ENCODE data around the gene MAD2L1BP. TPM values are rescaled to one million over a fixed set of nuclear protein-coding genes. Genes with fewer than 3 reads are reported as not detected.

MAD2L1BP gene
- total and polyA plus RNA-seq, 5 donors = 21.6 to 25.6 (median 24.5) TPM

DNA sequence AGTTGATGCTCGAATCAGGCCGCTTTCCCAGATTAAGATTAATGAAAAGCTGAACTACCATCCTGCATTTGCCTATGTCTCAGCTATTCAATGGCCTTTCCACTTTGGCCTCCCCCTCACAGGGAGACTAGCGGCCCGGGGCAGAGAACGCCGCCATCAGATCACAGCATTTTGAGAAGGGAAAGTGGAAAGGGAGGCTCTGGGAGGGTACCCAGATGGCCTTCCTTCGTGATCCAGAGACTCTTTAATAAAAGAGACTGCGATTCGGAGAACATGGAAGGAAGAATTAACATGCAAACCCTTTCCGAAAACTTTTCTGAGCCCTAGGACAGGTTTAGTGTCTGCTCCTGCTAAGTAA, 51.4 kb downstream of the MAD2L1BP start:
- ATAC-seq (no peak), DNase-seq (no peak)
- WGBS = 5% methylated on average over 10 of the region's 10 CpGs
- Histone ChIP-seq H3K27ac (ENCODE audit: low read length) (peak overlapping the region; percentile 84), H3K4me1 (ENCODE audit: control insufficient read depth, insufficient read depth, low read length) (peaks cover 17% of the 10 kb centered on the region), H3K4me3 (ENCODE audit: low read length) (peak overlapping the region; percentile 93), H3K27me3 (ENCODE audit: control insufficient read depth, insufficient read depth) (no peaks in the 10 kb centered on the region), H3K9me3 (ENCODE audit: control insufficient read depth, low read length) (no peaks in the 10 kb centered on the region)
- intact Hi-C loops (cut with DNase I) = no loop called here

DNA sequence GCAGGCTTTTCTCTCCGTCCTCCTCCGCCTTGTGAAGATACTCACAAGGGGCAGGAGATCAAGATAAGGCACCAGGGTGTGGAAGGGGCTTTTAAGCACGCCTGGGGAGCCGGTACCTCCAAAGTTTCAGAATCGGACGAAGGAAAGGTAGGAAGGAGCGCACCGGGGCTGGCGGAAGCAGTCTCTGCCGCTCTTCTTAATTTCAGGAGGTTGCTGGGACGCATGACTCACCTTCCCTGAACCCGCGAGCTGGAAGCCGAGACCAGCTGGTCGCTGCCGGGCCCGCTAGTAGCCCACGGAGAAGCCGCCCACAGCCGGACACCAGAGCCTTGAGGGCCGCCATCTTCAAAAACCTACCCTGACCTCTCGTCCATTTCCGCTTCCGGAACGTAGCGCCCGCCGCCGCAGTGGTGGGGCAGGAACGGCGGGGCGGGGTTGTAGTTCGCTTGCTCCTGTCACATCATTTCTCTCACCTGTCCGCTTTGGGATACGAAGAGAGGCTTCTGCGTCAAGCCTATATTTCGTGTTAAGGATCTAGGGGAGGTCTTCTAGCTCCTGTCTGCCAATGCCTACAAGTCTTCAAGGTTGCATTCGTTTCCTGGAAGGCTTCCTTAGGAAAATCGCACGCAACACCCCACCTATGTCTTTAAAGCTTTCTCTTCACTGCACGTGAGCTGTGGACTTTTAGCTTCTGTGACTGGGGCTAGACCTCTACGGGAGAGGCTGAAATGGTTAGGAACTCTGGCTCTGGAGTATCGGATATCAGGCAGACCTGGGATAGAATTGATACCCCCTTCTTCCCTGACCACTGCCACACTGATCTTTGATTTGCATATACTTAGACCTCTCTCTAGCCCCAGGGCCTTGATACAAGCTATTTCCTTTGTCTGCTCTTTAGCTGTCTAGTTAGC, 52.1 kb downstream of the MAD2L1BP start, which contains the start of gene MRPS18A:
TSS of gene MRPS18A (minus strand) at position 355 of the 911 bp plus-strand sequence. CDS start at position 343, 12 bp downstream.
- 12% methylated on average over 43 of the region's 43 CpGs for WGBS
- H3K27me3 ChIP-seq (ENCODE audit: control insufficient read depth, insufficient read depth) = no peaks in the 10 kb centered on the region
- no peaks in the 10 kb centered on the region for H3K9me3 ChIP-seq (ENCODE audit: control insufficient read depth, low read length)
- H3K4me3 ChIP-seq (ENCODE audit: low read length) = peak within 1 kb of the TSS; percentile 93
- ATAC-seq (peak; percentile 96 to 97), DNase-seq (peak; percentile 80 to 92 (median 92))
- H3K4me1 ChIP-seq (ENCODE audit: control insufficient read depth, insufficient read depth, low read length) = peaks cover 14% of the 10 kb centered on the region
- intact Hi-C loops (cut with DNase I) = no loop called here
- H3K27ac ChIP-seq (ENCODE audit: low read length) = peak within 1 kb of the TSS; percentile 84

DNA sequence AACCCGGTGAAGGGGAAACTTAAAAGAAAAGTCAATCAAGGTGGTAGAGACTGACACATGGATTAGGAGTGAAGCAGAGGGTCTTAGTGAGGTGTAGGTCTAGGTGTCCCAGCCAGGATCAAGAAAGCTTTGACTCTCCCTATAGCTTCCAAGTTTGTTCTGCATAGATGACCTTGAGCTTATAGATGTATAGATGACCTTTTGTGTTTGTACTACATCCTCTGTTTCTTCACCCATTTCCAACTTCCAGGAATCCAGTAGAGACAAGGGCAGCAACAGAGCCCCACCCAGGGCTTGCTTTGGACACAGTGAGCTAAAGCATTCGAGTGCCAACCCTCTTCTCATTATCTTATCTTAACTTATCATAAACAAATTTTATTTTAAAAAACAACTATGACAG, 53.8 kb downstream of the MAD2L1BP start:
- H3K4me1 ChIP-seq (ENCODE audit: control insufficient read depth, insufficient read depth, low read length) = peaks cover 6% of the 10 kb centered on the region
- H3K4me3 ChIP-seq (ENCODE audit: low read length) = no peak overlapping the region
- no peaks in the 10 kb centered on the region for H3K9me3 ChIP-seq (ENCODE audit: control insufficient read depth, low read length)
- ATAC-seq (no peak), DNase-seq (no peak)
- intact Hi-C loops (cut with DNase I) = no loop called here
- no peak overlapping the region for H3K27ac ChIP-seq (ENCODE audit: low read length)
- no peaks in the 10 kb centered on the region for H3K27me3 ChIP-seq (ENCODE audit: control insufficient read depth, insufficient read depth)
- 73% methylated on average over 2 of the region's 2 CpGs for WGBS

Other genes with a start within 250 kb of the MAD2L1BP start
- 10 to 100 TPM; 11.0 to 16.0 (median 14.0) TPM for gene ABCC10, start 208.3 kb upstream of the MAD2L1BP start, total RNA-seq
- 12.7 TPM for gene ABCC10, start 208.3 kb upstream of the MAD2L1BP start, polyA plus RNA-seq
- under 1 TPM in 3 of 4 donors, not detected in 1; 0.42 to 0.49 (median 0.47) TPM for gene DLK2, start 180.3 kb upstream of the MAD2L1BP start, total RNA-seq
- 1.1 TPM for gene DLK2, start 180.3 kb upstream of the MAD2L1BP start, polyA plus RNA-seq
- 10 to 100 TPM; 17.2 to 23.9 (median 20.1) TPM for gene TJAP1, start 158.3 kb upstream of the MAD2L1BP start, total RNA-seq
- 15.5 TPM for gene TJAP1, start 158.3 kb upstream of the MAD2L1BP start, polyA plus RNA-seq
- gene LRRC73, start 125.5 kb upstream of the MAD2L1BP start, total RNA-seq = 1 to 10 TPM in 3 of 4 donors, under 1 TPM in 1; 0.82 to 2.5 (median 1.7) TPM
- gene LRRC73, start 125.5 kb upstream of the MAD2L1BP start, polyA plus RNA-seq = 1.1 TPM
- gene YIPF3, start 118.9 kb upstream of the MAD2L1BP start, total RNA-seq = 10 to 100 TPM; 70.3 to 84.1 (median 71.9) TPM
- gene YIPF3, start 118.9 kb upstream of the MAD2L1BP start, polyA plus RNA-seq = 95.0 TPM
- gene POLR1C, start 118.8 kb upstream of the MAD2L1BP start, total RNA-seq = 10 to 100 TPM; 14.1 to 24.8 (median 15.6) TPM
- gene POLR1C, start 118.8 kb upstream of the MAD2L1BP start, polyA plus RNA-seq = 13.9 TPM
- gene XPO5, start 59.8 kb upstream of the MAD2L1BP start, total RNA-seq = 10 to 100 TPM; 10.4 to 18.5 (median 14.7) TPM
- 4.9 TPM for gene XPO5, start 59.8 kb upstream of the MAD2L1BP start, polyA plus RNA-seq
- 1 to 10 TPM; 5.6 to 9.4 (median 8.5) TPM for gene POLH, start 59.7 kb upstream of the MAD2L1BP start, total RNA-seq
- gene POLH, start 59.7 kb upstream of the MAD2L1BP start, polyA plus RNA-seq = 3.1 TPM
- 10 to 100 TPM; 21.8 to 30.7 (median 28.5) TPM for gene GTPBP2, start 6.6 kb upstream of the MAD2L1BP start, total RNA-seq
- gene GTPBP2, start 6.6 kb upstream of the MAD2L1BP start, polyA plus RNA-seq = 24.6 TPM
- under 1 TPM in 3 of 4 donors, not detected in 1; 0.11 to 0.18 (median 0.14) TPM for gene RSPH9, start 9.2 kb downstream of the MAD2L1BP start, total RNA-seq
- 0.29 TPM for gene RSPH9, start 9.2 kb downstream of the MAD2L1BP start, polyA plus RNA-seq
- 10 to 100 TPM; 33.1 to 39.0 (median 34.9) TPM for gene MRPS18A, start 52.0 kb downstream of the MAD2L1BP start, total RNA-seq
- 58.0 TPM for gene MRPS18A, start 52.0 kb downstream of the MAD2L1BP start, polyA plus RNA-seq
- 100 to 1,000 TPM; 163 to 296 (median 219) TPM for gene VEGFA, start 134.4 kb downstream of the MAD2L1BP start, total RNA-seq
- 246 TPM for gene VEGFA, start 134.4 kb downstream of the MAD2L1BP start, polyA plus RNA-seq

Measured in right cardiac atrium (tissue), 5 donors.